Gastroesophageal sphincter (tissue), 3 donors: Measurements from ENCODE around the gene CYP46A1.
"Not testable (repeated sequence)": the region's sequence is repeated elsewhere in the genome, so short reads cannot be mapped to it uniquely, and the experiment has no call there.

ENCODE experiments used
- CTCF ChIP-seq, 4 experiments: fragments of 200-600 bp in 2 of 4; fragments of 450-650 bp in 2 of 4; sonication (generic) in 1 of 4; IDR thresholded peaks; one replicate each; pipeline ENCODE4 v1.5.1; 2017 to 2019; ENCODE audit warnings: antibody characterized with exemption in 4 of 4, mild to moderate bottlenecking in 2 of 4, moderate library complexity in 2 of 4
- EP300 ChIP-seq: sonication (generic); formaldehyde crosslinking; IDR thresholded peaks from one replicate; pipeline ENCODE4 v1.6.1; 2017; ENCODE audit warnings: antibody characterized with exemption, mild to moderate bottlenecking
- POLR2A ChIP-seq, 2 donors: fragments of 450-650 bp; IDR thresholded peaks; one replicate each; pipeline ENCODE4 v1.6.1; 2017; ENCODE audit warnings: antibody characterized with exemption in 2 of 2, mild to moderate bottlenecking in 2 of 2, moderate library complexity in 1 of 2

- not testable (repeated sequence) for TF ChIP-seq CTCF (IDR thresholded peaks at IDR 0.05); POLR2A (IDR thresholded peaks at IDR 0.05); EP300
Measured at GRCh38 chr14:99642771-99643170, 41.3 kb upstream of the CYP46A1 start.
